GM19035 (cell line): ENCODE data around the gene PRMT7.

Experiments
- ATAC-seq: cut with Tn5 transposase; IDR thresholded peaks from one replicate; pipeline ENCODE4 v1.9.1; 2021; ENCODE audit not compliant: unreplicated experiment

The PRMT7 gene

DNA sequence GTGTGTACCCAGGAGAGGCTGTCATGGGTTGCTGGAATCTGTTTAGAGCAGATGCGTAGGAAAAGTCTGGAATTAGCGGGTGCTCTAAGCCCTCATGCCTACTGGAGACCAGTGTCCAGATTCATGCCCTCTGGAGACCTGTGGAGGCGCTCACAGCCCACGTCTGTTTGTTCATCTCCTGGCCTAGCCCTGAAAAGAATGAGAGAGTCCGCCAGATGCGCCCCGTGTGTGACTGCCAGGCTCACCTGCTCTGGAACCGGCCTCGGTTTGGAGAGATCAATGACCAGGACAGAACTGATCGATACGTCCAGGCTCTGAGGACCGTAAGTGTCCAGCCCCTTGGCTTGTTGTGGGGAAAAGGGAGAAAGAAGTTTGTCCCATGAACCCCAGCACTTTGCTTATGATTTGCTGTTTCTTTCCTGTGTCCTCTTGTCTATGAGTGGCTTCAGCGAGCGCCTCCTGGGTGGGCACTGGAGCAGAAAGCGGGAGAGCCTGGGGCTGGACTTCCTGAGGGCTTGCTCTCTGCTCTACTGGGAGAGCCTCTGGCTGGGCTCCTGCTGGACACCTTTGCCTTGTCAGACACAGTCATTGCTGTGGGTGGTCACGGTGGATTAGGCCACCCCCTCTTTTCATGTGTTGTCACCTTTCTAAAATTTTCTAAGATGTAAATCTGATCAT lies 35.3 kb downstream of the PRMT7 start:
- no peak for ATAC-seq

DNA sequence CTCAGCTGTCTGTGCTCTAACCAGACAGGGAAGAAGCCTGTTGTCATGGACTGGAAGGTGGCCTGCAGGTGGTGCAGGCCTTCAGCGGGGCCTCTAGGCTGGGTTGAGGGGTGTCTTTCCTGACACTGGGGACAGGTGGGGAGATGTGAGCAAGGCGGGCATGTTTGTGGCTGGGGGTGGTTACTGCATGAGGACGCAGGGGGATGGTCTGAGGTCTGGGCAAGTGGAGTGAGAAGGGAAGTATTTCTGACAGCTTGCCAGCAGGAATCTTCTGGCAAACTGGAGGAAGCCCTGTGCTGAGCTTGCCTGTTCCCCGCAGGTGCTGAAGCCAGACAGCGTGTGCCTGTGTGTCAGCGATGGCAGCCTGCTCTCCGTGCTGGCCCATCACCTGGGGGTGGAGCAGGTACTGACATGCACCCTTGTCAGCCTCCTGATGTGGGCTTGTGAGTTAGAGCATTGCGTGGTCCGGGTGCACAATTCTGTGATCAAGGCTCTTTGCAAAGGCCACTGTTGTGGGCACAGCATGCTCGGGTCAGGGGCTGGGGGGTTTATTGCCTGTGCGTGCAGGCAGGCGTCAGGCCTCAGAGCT lies 36.2 kb downstream of the PRMT7 start:
- no peak for ATAC-seq

DNA sequence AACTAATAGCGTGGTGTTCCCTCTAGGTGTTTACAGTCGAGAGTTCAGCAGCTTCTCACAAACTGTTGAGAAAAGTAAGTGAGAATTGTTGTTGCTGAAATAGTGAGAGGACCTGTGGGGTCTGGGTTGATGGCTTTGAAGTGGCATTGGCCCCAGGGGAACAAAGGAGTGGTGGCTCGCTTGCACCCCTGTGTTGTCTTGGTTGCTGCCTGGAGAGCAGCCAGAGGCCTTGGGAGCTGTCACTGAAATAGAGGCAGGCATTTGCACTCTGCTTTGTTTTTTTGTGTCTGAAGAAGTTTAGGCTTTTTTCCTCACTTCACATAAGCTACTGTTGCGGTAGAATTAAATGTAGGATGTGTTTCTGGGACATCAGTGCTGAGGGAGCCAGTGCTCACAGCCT lies 36.8 kb downstream of the PRMT7 start:
- no peak for ATAC-seq

DNA sequence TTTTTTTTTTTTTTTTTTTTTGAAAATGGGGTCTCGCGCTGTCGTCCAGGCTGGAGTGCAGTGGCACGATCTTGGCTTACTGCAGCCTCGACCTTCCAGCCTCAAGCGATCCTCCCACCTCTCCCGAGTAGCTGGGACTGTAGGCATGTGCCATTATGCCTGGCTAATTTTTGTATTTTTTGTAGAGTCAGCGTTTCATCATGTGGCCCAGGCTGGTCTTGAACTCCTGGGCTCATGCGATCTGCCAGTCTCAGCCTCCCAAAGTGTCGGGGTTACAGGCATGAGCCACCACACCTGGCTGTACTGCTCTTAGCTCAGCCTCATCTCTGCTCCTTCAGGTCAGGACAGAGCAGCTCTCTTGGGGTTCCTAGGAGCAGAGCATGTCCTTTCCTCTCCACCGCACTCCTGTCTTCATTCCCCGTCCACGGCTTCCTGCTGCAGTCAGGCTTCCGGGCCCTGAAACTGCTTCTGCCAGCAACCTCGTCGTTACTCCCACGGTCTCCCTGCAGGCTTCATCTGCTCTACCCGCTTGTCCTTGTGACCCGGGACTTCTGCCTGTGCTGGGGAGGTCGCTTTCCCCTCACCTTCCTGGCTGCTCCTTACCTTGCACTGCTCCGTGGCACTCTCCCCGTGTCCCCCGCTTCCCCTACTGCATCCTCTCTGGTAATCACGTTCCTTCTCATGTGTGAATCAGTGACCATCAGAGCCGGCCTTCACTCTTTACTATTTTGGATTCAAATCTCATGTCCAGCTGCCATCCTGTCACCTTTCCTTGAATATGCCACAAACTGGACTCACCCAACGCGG lies 38.0 kb downstream of the PRMT7 start:
- ATAC-seq, result no peak

DNA sequence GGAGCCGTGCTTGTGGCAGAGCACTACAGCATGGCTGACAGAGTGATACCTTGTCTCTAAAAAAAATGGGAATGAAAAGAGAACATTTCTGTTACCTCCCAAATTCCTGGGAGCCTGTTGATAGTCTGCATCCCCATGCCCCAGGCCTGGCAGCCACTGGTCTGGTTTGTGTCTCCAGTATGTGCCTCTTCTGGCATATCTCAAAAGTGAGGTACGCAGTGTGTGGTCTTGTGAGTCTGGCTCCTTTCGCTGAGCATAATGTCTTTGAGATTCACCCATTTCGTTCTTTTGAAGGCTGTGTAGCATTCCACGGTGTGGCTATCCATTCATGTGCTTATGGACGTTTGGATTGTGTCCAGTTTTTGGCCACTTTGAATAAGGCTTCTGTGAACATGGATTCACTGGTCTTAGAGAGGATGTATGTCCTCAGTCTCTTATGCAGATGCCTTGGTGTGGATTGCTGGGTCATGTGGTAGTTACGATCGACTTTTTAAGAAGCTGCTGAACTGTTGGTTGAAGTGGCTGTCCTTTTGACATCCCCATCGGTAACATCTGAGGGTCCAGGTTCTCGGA lies 39.1 kb downstream of the PRMT7 start:
- no peak for ATAC-seq

DNA sequence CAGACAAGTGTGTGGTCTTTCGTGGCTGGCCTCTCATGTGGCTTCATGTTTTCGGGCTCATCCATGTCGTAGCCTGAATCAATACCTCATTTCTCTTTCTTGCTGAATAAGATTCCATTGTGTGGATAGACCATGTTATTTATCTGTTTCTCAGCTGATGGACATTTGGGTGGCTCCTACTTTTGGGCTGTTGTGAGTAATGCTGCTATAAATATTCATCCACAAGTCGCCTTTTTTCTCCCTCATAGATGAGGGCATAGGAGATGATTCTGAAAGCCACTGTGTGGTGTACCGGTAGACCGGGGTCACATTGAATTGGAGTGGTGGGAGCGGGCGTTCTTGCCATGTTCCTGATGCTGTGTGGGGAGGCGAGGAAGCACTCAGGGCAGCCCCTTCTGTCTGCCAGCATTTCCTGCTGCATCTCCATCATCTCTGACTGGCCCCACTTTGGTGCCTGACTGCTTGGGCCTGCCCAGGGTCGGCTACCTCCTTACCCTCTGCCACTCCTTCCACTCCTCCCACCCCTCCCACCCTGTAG lies 40.1 kb downstream of the PRMT7 start:
- no peak for ATAC-seq

DNA sequence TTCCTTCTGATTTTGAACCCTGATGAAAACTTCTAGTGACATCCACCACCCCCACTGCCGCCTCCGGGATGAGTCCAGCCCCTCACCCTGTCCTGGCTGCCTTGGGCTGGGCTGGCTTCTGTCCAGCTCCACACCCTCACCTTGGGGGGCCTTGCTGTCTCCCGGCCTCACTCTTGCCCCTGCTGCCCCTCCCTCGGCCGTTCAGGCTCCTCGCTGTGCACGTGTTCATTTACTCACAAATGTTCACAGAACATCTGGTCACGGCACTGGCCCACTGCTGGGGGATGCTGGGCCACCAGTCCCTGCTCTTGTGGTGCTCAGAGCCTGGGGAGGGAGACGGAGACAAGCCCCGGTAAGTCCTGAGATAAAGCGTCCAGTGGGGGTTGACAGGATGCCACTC lies 40.6 kb downstream of the PRMT7 start:
- no peak for ATAC-seq

DNA sequence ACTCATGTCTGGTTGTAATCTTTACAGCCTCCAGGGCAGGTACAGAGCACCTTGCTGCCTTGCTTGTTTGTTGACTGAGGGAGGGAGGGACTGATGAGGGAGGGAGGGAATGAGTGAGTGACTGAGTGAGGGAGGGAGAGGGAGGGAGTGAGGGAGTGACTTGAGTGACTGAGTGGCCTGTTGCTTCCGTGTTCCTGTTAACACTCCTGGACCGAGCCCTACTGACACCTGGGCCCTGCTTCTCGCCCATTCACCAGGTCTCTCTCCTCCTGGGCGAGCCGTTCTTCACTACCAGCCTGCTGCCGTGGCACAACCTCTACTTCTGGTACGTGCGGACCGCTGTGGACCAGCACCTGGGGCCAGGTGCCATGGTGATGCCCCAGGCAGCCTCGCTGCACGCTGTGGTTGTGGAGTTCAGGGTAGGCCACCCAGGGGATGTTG lies 41.2 kb downstream of the PRMT7 start:
- ATAC-seq, result no peak

DNA sequence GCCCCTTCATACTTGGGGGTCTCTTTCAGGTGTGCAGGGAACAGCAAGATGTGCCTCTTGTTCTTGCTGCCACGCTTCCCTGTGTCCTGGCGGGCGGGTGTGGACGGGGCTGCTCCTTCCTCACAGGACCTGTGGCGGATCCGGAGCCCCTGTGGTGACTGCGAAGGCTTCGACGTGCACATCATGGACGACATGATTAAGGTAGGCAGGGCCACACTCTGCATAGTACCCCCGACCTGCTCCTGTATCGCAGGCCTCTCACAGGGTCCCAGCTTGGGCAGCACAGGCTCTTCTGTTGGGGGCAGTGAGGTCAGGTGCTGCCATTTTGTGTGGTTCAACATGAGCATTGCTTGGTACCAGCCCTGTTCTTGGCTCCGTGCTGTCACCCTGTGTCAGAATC lies 42.5 kb downstream of the PRMT7 start:
- ATAC-seq, result no peak

DNA sequence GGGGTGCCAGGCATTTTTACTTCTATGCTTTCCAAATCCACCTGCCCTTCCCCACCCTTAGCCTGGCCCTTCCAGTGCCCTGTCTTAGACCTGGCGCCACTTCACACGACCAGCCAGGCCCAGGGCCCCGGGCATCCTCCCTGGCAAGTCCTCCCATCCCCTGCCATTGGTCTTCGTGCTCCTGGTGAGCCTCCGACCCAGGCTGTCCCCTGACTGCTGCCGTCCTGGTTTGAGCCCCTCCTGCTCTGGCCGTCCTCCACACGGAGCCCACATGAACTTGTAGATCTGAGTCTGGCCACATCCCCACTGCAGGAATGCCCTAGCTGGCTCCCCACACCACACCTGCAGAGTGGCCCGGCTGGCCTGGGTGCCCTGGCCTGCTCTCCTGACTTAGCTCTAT lies 44.0 kb downstream of the PRMT7 start:
- no peak for ATAC-seq

DNA sequence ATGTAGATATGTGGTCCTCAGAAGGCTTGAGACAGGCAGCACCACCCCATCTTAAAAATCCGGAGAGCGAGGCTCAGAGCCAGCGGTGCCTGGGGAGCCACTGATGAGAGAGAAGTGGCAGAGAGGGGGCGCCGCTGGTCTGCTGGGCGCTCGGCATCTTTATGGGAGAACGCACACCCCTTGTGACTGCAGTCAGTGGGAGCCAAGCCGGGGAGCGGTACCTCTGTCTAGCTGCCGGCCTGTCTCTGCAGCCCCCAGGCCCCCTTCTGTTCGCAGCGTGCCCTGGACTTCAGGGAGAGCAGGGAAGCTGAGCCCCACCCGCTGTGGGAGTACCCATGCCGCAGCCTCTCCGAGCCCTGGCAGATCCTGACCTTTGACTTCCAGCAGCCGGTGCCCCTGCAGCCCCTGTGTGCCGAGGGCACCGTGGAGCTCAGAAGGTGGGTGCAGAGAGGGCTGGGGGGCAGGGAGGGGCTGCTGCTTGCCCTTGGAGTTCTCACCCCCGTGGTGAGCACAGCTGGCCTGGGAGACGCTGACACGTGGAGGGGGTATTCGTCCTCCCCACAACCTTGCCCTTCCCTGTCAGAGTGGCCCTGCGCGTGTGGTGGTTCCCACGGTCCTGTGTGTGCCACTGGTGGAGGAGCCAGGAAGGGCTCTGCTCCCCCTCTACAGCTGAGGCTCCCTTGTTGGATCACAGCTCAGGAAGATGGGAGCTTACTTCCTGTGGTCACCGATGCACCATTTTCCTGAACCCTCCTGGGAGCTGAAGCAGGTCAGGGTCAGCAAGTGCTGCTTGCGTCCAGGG lies 44.8 kb downstream of the PRMT7 start:
- no peak for ATAC-seq

DNA sequence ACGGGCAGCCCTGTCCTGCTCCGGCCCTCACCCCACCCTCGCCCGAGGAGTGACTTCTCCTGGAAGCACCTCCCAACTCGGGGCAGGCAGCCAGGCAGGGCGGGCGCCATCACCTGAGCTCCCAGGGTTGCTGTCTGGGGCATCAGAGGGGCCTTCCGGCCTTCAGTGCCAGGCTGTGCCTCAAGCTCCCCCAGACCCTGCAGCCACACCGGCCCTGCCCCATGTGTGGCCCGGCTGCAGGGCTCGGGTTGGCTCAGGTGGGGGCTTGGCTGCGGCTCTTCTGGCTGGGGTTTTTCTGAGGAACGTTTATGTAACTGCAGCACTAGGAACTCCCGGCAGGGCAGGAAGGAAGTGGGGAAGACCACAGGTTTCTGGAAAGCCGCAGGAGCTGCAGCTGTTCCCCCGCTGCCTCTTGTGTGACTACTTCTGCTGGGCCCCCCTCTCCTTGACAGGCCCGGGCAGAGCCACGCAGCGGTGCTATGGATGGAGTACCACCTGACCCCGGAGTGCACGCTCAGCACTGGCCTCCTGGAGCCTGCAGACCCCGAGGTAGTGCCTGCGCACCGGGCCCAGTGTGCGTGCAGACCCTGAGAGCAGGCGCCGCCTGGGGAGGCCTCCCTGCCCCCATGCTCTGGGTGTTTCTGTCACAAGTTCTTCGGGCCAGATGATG lies 45.6 kb downstream of the PRMT7 start:
- ATAC-seq, result peak; percentile 77

DNA sequence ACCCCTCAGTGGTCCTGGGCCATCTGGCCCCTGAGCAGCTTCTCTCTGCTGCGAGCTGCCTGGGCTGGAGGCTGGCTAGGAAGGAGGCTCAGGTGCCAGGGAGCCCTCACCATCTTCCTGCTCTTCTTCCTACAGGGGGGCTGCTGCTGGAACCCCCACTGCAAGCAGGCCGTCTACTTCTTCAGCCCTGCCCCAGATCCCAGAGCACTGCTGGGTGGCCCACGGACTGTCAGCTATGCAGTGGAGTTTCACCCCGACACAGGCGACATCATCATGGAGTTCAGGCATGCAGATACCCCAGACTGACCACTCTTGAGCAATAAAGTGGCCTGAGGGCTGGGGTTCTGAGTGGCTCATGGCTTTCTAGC lies 46.1 kb downstream of the PRMT7 start:
- no peak for ATAC-seq

DNA sequence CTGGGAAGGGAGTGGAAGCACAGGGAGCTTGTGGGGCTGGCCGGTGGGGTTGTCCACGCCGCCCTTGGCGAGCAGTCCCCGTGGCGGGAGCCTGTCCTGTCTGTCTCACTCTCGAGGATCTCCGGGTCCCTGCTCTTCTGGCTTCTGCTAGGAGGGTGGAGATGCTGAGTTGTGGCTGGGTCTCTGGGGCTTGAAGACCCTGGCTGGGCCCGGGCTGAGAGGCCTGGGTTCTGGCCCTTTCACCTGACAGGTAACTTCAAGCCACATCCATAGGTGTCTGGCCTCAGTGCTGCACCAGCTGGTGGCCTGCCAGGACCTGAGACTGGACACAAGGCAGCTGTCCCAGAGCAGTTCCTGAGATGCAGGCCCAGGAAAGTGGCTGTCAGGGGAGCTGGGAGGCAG lies 46.7 kb downstream of the PRMT7 start:
- no peak for ATAC-seq

DNA sequence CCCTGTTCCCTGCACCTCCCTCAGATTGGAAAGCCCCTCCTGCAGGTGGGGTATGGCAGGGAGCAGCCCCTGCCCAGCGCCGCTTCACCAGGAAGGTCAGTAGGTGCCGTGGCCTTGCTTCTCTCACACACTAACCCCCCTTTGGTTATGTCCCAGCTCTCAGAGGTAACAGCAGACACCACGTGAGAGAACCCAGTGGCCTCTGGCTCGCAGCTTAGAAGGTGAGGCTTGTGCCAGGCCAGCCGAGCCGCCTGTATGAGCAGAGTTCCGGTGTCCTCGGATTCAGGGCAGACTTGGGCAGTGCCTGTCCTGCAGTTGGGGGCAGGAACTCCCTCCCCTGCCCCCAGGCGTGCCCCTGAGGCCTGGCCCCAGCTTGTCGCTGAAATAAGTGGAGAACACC lies 47.1 kb downstream of the PRMT7 start:
- no peak for ATAC-seq

DNA sequence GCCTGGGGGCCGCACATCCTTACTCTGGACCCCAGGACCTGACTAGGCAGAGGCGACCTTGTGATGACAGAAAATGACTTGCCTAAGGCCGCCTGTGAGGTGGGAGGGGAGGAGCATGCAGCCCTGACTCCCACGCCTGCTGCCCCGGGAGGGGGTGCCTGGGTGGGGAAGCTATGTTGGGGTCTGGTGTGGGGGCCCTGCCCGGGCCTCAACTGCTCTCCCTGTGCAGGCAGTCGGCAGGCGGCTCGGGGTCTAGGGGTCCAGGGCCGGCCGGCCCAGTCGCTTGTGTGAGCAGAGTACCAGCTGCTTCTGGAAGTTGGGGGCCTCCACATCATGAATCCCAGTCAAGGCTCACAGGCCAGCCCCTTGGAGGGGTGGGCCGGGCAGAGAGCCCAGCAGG lies 48.1 kb downstream of the PRMT7 start:
- no peak for ATAC-seq

DNA sequence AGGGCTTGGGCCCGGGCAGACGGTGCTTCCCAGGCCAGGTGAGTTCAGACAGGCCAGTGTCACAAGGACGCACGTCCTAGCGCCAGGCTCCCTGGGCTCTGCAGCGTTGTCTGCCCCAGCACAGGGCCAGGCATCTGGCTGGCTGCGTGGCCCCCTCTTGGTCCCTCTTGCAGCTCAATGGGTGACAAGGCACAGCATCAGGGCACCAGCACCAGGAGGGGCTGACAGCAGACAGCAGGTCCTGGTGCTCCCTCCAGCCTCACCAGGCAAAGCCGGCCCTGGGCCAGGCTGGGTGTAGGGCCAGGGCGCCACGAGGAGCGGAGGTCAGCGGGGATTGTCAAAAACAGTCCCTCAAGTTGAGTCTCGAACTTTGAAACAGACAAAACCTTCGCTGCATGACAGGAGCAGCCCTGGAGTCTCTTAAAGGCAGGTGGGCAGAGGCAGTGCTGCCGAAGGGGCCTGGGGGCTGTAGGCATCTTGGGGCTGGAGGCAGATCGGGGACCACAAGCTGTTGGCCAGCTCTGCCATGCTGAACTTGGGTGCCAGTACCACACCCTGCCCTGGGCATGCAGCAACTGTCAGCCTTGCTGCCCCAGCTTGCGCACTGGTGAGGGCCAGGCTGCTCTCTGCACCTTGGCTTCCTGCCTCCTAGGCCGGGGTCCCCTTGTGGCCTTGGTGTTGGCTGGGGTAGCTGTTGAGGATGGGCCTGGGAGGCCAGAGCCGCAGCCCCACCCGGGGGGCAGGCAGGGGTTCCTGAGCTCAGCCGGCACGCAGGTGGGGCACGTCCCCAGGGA lies 48.8 kb downstream of the PRMT7 start:
- no peak for ATAC-seq

DNA sequence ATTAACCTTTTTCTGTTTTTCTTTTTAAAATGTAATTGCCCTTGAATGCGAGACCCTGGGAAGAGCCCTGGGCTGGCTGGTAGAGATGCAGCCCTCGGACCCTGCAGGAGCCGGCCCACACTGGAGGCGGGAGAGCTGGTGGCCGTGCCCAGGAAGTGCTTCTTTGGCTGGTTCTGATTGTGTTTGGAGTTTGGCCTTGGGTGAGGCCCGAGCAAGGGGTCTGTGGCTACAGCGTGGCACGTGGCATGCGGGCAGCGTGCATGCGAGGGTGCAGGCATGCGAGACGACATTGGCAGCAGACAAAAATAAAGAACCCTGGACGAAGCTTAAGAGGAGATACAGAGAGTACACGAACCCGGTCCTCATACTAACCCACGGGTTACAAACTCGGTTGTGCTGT lies 49.7 kb downstream of the PRMT7 start:
- no peak for ATAC-seq

DNA sequence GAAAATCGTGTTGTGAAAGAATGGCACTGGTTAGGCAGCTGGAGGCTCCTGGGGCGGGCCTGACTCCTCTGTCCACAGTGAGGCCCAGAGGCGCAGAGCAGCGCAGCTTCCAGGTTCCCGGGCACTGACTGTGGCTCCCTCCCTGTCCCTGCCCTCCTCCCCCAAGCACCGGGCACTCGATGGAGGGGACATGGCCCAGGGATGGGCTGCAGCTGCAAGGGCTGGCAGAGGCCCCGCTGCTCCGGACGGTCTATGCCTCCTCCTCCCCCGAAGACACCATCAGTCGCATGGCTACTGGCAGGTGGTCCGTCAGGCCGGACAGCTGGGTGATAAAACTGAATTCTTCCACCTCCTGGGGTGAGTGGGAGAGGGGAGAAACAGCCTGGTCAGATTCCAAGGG lies 50.1 kb downstream of the PRMT7 start:
- no peak for ATAC-seq

DNA sequence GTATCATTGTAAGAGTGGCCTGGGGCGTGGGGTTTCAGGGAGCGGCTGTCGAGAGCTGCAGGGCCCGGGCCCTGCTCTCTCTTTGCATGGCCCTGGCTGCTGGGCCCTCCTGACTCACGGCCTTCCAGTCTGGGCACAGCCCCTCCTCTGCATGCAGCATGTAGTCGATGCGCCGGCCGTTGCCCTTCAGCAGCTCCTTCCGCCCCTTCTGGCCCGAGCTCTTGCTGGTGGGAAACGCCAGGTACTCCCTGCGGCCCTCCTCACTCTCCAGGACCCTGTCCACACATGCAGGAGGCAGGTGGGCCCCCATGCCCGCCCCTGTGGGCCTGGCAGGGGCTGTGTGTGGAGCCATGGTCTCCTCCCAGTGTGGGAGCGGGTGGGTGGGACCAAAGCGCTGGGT lies 50.7 kb downstream of the PRMT7 start:
- no peak for ATAC-seq
